Cardiac muscle cell (in vitro differentiated cells and primary cell): ENCODE measurements around the gene FAM222A. TPM values are rescaled to one million over a fixed set of nuclear protein-coding genes. Genes with fewer than 3 reads are reported as not detected.

Experiments
- DNase-seq, 2 donors: peaks; one replicate each; pipeline versions ENCODE4 v3.0.0 to v3.0.0-alpha.2; 2010 to 2017; ENCODE audit warnings: low read depth in 1 of 2, low spot score in 1 of 2
- H3K27ac ChIP-seq: fragments of 200-600 bp; sonication (generic); 2 replicates; pipeline ENCODE4 v1.5.1; 2016
- H3K27me3 ChIP-seq: fragments of 200-600 bp; sonication (generic); 2 replicates; pipeline ENCODE4 v1.6.0; 2016; ENCODE audit warnings: control low read depth
- H3K36me3 ChIP-seq: fragments of 200-600 bp; sonication (generic); 2 replicates; pipeline ENCODE4 v1.5.1; 2016; ENCODE audit warnings: control low read depth
- H3K4me1 ChIP-seq: fragments of 200-600 bp; sonication (generic); 2 replicates; pipeline ENCODE4 v1.8.1; 2017; ENCODE audit warnings: low read depth, mild to moderate bottlenecking, mixed run types
- H3K4me3 ChIP-seq: fragments of 200-600 bp; sonication (generic); 2 replicates; pipeline ENCODE4 v1.5.1; 2016; ENCODE audit warnings: mild to moderate bottlenecking
- H3K9me3 ChIP-seq: fragments of 200-600 bp; sonication (generic); 2 replicates; pipeline ENCODE4 v1.5.1; 2017; ENCODE audit warnings: low read depth, mild to moderate bottlenecking, control low read depth
- CTCF ChIP-seq: IDR thresholded peaks from 2 replicates; pipeline ENCODE4 v1.5.1; 2012; ENCODE audit warnings: low read depth, mild to moderate bottlenecking, low read length
- polyA plus RNA-seq: library from polyadenylated mRNA; unstranded; fragments of >200 nt; fragmentation: Nextera tagmentation; extraction: Ambion mirVana; gene quantifications from 2 replicates; pipeline ENCODE4 v1.2.1, GENCODE V29; 2016
- total RNA-seq: library from RNA; depleted of rRNA; stranded (reverse); fragments of >200 nt; gene quantifications from 2 replicates; pipeline ENCODE4 v1.2.3, GENCODE V29; 2016

The FAM222A gene
- 35.5 and 42.9 TPM in 2 replicates for total RNA-seq
- 25.4 and 42.1 TPM in 2 replicates for polyA plus RNA-seq

- Histone ChIP-seq H3K4me3 (peak within 1 kb of the TSS; percentile 80), H3K9me3 (no peaks in the 10 kb centered on the region), H3K4me1 (peaks cover 25% of the 10 kb centered on the region), H3K27me3 (no peaks in the 10 kb centered on the region), H3K27ac (peak within 1 kb of the TSS; percentile 53), H3K36me3 (no peaks in the 10 kb centered on the region)
- no peak for TF ChIP-seq CTCF
- DNase-seq = peak; percentile 97 to 98
Measured at GRCh38 chr12:109713187-109714070, at the start of gene FAM222A. FAM222A (plus strand) TSS chr12:109713825; CDS start chr12:109744147, 30,322 bp downstream.

GRCh38 chr12:109664402-109664801 lies 49.2 kb upstream of the FAM222A start:
- H3K4me3 ChIP-seq = no peak overlapping the region
- H3K9me3 ChIP-seq = no peaks in the 10 kb centered on the region
- no peak for TF ChIP-seq CTCF
- no peak for DNase-seq
- H3K27ac ChIP-seq = no peak overlapping the region
- no peaks in the 10 kb centered on the region for H3K27me3 ChIP-seq
- no peaks in the 10 kb centered on the region for H3K4me1 ChIP-seq
- no peaks in the 10 kb centered on the region for H3K36me3 ChIP-seq

GRCh38 chr12:109666068-109666467 lies 47.6 kb upstream of the FAM222A start:
- no peak overlapping the region for H3K4me3 ChIP-seq
- no peaks in the 10 kb centered on the region for H3K27me3 ChIP-seq
- no peaks in the 10 kb centered on the region for H3K36me3 ChIP-seq
- no peak overlapping the region for H3K27ac ChIP-seq
- no peaks in the 10 kb centered on the region for H3K9me3 ChIP-seq
- no peaks in the 10 kb centered on the region for H3K4me1 ChIP-seq
- DNase-seq = no peak
- TF ChIP-seq CTCF = no peak

- Histone ChIP-seq H3K4me1 (no peaks in the 10 kb centered on the region), H3K27ac (no peak overlapping the region), H3K4me3 (no peak overlapping the region), H3K27me3 (no peaks in the 10 kb centered on the region), H3K9me3 (no peaks in the 10 kb centered on the region), H3K36me3 (no peaks in the 10 kb centered on the region)
- DNase-seq = no peak
- TF ChIP-seq CTCF = no peak
Measured at GRCh38 chr12:109670731-109671130, 42.9 kb upstream of the FAM222A start.

GRCh38 chr12:109671502-109671901 lies 42.1 kb upstream of the FAM222A start:
- Histone ChIP-seq H3K9me3 (no peaks in the 10 kb centered on the region), H3K27me3 (no peaks in the 10 kb centered on the region), H3K36me3 (no peaks in the 10 kb centered on the region), H3K4me1 (no peaks in the 10 kb centered on the region), H3K27ac (no peak overlapping the region), H3K4me3 (no peak overlapping the region)
- TF ChIP-seq CTCF = no peak
- no peak for DNase-seq
